Keratinocyte (primary cell): ENCODE results near the gene FXN.

ENCODE experiments used
- CTCF ChIP-seq, 3 experiments: IDR thresholded peaks in 1 of 3; conservative IDR thresholded peaks in 1 of 3; optimal IDR thresholded peaks in 1 of 3; 2 replicates in 2 of 3; 3 replicates in 1 of 3; pipeline versions ENCODE3 to v1.5.1; 2011; ENCODE audit warnings: low read length in 3 of 3, mild to moderate bottlenecking in 3 of 3, moderate library complexity in 2 of 3, control low read depth in 1 of 3, inconsistent platforms in 1 of 3; ENCODE audit not compliant: insufficient read depth in 2 of 3; ENCODE audit errors: extremely low read depth in 1 of 3
- EZH2 ChIP-seq: IDR thresholded peaks from one replicate; pipeline ENCODE4 v1.6.1; 2012; ENCODE audit warnings: inconsistent platforms, mild to moderate bottlenecking, low read length, moderate library complexity

GRCh38 chr9:69083321-69083720 is 47.8 kb downstream of the FXN start:
- no peak for TF ChIP-seq EZH2
- no peak for TF ChIP-seq CTCF (optimal IDR thresholded peaks at IDR 0.05 in 1 of 3, IDR thresholded peaks at IDR 0.05 in 1 of 3, conservative IDR thresholded peaks at IDR 0.05 in 1 of 3; ENCODE audit: extremely low read depth in 1 of 3, insufficient read depth in 2 of 3, low read length in 3 of 3)
